Tibial artery (tissue), 4 donors: ENCODE data around the gene REXO1.
"Not testable (repeated sequence)": the region's sequence is repeated elsewhere in the genome, so short reads cannot be mapped to it uniquely, and the experiment has no call there.

Experiments
- DNase-seq, 2 donors: peaks; one replicate each; pipeline ENCODE4 v3.0.0-alpha.2; 2019
- H3K27ac ChIP-seq, 2 donors: fragments of 200-600 bp; sonication (generic) in 1 of 2; 1 replicate in 1 of 2; 2 replicates in 1 of 2; pipeline ENCODE4 v1.5.1; 2018 to 2019; ENCODE audit warnings: mild to moderate bottlenecking in 1 of 2
- H3K27me3 ChIP-seq, 2 donors: fragments of 200-600 bp; sonication (generic) in 1 of 2; one replicate each; pipeline versions ENCODE4 v1.5.1 to v1.6.0; 2016 to 2019
- H3K36me3 ChIP-seq, 3 donors: fragments of 200-600 bp; sonication (generic) in 2 of 3; one replicate each; pipeline ENCODE4 v1.5.1; 2016 to 2019; ENCODE audit warnings: mild to moderate bottlenecking in 2 of 3
- H3K4me1 ChIP-seq, 4 donors: fragments of 200-600 bp; sonication (generic) in 2 of 4; 1 replicate in 3 of 4; 2 replicates in 1 of 4; pipeline ENCODE4 v1.5.1; 2016 to 2019
- H3K4me3 ChIP-seq, 2 donors: fragments of 200-600 bp; sonication (generic) in 1 of 2; 1 replicate in 1 of 2; 2 replicates in 1 of 2; pipeline ENCODE4 v1.5.1; 2018 to 2019; ENCODE audit warnings: mild to moderate bottlenecking in 2 of 2
- H3K9me3 ChIP-seq, 3 donors: fragments of 200-600 bp; sonication (generic) in 1 of 3; one replicate each; pipeline ENCODE4 v1.5.1; 2016 to 2019
- intact Hi-C: fragments of 100-400 bp; cut with DNase I; formaldehyde crosslinking; loops from one replicate; pipeline ENCODE4 v1.15.0; 2023; ENCODE audit warnings: low total_unique reads
- TF ChIP-seq, protein P1 (sequence below), 2 experiments: fragments of 200-600 bp in 1 of 2; fragments of 450-650 bp in 1 of 2; IDR thresholded peaks; one replicate each; pipeline ENCODE4 v1.5.1; 2017 to 2019; ENCODE audit warnings: antibody characterized with exemption in 2 of 2, mild to moderate bottlenecking in 1 of 2, moderate library complexity in 1 of 2

REXO1 gene

GRCh38 chr19:1882786-1883692, 34.8 kb upstream of the REXO1 start:
- TF ChIP-seq, protein P1, sequence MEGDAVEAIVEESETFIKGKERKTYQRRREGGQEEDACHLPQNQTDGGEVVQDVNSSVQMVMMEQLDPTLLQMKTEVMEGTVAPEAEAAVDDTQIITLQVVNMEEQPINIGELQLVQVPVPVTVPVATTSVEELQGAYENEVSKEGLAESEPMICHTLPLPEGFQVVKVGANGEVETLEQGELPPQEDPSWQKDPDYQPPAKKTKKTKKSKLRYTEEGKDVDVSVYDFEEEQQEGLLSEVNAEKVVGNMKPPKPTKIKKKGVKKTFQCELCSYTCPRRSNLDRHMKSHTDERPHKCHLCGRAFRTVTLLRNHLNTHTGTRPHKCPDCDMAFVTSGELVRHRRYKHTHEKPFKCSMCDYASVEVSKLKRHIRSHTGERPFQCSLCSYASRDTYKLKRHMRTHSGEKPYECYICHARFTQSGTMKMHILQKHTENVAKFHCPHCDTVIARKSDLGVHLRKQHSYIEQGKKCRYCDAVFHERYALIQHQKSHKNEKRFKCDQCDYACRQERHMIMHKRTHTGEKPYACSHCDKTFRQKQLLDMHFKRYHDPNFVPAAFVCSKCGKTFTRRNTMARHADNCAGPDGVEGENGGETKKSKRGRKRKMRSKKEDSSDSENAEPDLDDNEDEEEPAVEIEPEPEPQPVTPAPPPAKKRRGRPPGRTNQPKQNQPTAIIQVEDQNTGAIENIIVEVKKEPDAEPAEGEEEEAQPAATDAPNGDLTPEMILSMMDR (IDR thresholded peaks at IDR 0.05), result no peak
- Histone ChIP-seq H3K36me3 (peaks cover 0 to 23% (median 0%) of the 10 kb centered on the region in 3 donors), H3K27me3 (no peaks in the 10 kb centered on the region), H3K27ac (no peak overlapping the region), H3K9me3 (no peaks in the 10 kb centered on the region), H3K4me1 (peaks cover 0 to 51% (median 36%) of the 10 kb centered on the region in 4 donors), H3K4me3 (peak overlapping the region in 1 of 2 donors; percentile 94)
- intact Hi-C loops, result no loop called here
- DNase-seq, result no peak

GRCh38 chr19:1882089-1882785, 34.0 kb upstream of the REXO1 start:
- DNase-seq, result no peak
- H3K36me3 ChIP-seq, result peaks cover 0 to 23% (median 0%) of the 10 kb centered on the region in 3 donors
- H3K27ac ChIP-seq, result no peak overlapping the region
- intact Hi-C loops, result no loop called here
- peaks cover 0 to 51% (median 36%) of the 10 kb centered on the region in 4 donors for H3K4me1 ChIP-seq
- H3K27me3 ChIP-seq, result no peaks in the 10 kb centered on the region
- TF ChIP-seq, protein P1 (IDR thresholded peaks at IDR 0.05), result no peak
- no peaks in the 10 kb centered on the region for H3K9me3 ChIP-seq
- H3K4me3 ChIP-seq, result no peak overlapping the region

- H3K4me3 ChIP-seq, result peak overlapping the region in 1 of 2 donors; percentile 14
- intact Hi-C loops, H3K27ac ChIP-seq, H3K27me3 ChIP-seq, H3K9me3 ChIP-seq, DNase-seq: not testable (repeated sequence)
- peaks cover 0 to 55% (median 39%) of the 10 kb centered on the region in 4 donors for H3K4me1 ChIP-seq
- H3K36me3 ChIP-seq, result peaks cover 0 to 23% (median 0%) of the 10 kb centered on the region in 3 donors
Measured at GRCh38 chr19:1881393-1882088, 33.3 kb upstream of the REXO1 start.

- Histone ChIP-seq H3K36me3 (peaks cover 0 to 23% (median 0%) of the 10 kb centered on the region in 3 donors), H3K27me3 (no peaks in the 10 kb centered on the region), H3K4me1 (peaks cover 0 to 56% (median 41%) of the 10 kb centered on the region in 4 donors), H3K9me3 (no peaks in the 10 kb centered on the region), H3K4me3 (peak overlapping the region in 1 of 2 donors; percentile 14), H3K27ac (no peak overlapping the region)
- no peak for DNase-seq
- intact Hi-C loops, result no loop called here
- TF ChIP-seq, protein P1 (IDR thresholded peaks at IDR 0.05), result no peak
Measured at GRCh38 chr19:1880611-1881392, 32.5 kb upstream of the REXO1 start.

DNA sequence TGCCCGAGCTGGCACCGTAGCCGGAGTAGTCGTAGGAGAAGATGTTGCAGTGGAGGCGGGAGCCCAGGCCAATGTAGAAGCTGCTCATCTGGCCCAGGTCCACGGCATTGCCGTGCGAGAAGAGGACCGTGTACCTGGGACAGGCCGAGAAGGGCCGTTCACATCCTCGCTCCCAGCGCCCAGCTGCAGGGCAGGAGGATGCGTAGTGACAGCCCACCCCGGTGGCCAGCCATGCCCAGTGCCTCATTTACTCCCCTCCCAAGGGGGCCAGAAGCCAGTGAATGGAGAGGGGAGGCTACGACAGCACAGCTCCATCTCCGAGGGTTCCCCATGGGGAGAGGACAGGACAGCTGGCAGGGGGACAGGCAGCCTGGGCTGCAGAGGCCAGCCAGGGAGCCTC, 31.7 kb upstream of the REXO1 start:
- H3K9me3 ChIP-seq, DNase-seq, intact Hi-C loops, H3K4me3 ChIP-seq, H3K27ac ChIP-seq, H3K27me3 ChIP-seq: not testable (repeated sequence)
- Histone ChIP-seq H3K36me3 (peaks cover 0 to 23% (median 0%) of the 10 kb centered on the region in 3 donors), H3K4me1 (peaks cover 0 to 58% (median 42%) of the 10 kb centered on the region in 4 donors)

DNA sequence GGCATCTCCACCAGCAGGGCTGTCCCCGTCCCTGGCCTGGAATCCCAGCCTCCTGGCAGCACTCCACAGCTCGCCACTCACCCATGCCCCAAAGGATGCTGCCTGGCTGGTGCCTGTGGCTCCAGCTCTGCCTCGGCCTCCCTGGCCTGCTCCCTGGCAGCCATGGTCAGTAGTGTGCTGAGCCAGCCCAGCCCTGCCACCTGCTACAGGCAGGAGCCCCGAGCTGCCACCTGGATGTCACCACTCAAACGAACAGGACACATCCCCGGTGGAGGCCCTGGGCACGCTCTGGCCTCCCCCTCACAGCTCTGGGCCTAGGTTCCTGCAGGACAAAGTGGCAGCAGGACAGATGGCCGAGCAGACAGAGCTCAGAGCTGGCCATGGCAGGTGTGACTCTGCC, 30.3 kb upstream of the REXO1 start:
- H3K27ac ChIP-seq, H3K27me3 ChIP-seq, DNase-seq, intact Hi-C loops, H3K9me3 ChIP-seq, H3K4me3 ChIP-seq: not testable (repeated sequence)
- Histone ChIP-seq H3K36me3 (peaks cover 0 to 23% (median 0%) of the 10 kb centered on the region in 3 donors), H3K4me1 (peaks cover 0 to 57% (median 43%) of the 10 kb centered on the region in 4 donors)

DNA sequence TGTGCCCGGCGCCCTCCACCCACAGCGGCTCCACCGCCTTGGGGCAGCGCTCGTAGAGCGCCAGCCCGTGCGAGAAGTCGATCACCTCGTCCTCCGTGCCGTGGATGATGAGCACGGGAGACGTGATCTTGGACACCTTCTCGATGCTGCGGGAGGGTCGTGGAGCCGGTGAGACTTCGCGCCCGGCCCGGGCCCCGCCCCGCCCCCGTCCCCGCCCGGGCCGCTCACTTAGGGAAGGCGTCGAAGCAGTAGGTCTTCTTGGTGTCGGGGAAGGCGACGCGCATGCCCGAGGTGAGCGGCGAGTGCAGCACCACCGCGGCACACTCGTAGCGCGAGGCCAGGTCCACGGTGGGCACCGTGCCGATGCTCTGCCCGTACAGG, 29.0 kb upstream of the REXO1 start:
- intact Hi-C loops, H3K27me3 ChIP-seq, H3K9me3 ChIP-seq, H3K4me3 ChIP-seq, H3K27ac ChIP-seq, DNase-seq: not testable (repeated sequence)
- H3K4me1 ChIP-seq, result peaks cover 0 to 57% (median 43%) of the 10 kb centered on the region in 4 donors
- H3K36me3 ChIP-seq, result peaks cover 0 to 23% (median 0%) of the 10 kb centered on the region in 3 donors

DNA sequence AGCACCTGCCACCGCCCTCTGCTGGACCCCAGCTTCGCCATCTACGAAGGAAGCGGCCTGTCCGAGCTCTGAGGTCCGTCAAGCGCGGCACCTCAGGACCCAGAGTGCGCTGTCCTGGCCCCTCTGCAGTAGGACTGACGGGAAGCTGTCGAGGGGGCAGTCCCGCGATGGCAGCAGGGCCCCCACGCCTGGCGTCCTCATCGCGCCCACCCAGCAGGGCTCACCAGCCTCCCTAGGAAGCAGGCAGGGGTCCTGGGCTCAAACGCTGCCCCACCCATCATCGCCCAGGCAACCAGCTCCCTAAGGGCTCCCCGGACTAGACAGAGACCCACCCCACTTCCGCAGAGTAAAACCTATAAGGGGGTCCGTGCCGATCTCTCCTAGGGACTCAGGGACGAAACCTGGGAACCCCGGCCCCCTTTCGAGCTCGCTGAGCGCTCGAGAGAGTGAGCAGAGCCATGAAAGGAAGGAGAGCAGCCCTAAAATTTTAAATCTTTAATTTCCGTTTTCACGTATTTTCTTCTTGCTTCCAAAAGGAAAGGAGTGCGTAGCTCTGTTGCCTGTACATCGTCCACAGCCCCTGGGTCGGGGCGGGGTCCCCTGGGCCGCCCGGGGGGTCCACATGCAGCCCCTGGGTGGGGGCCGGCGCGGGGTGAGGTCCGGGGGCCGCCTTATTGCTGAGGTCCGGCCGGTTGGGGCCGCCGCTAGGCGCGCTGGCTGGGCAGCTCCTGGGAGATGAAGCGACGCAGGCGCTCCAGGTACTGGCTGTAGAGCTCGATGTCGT, 28.4 kb upstream of the REXO1 start:
- peaks cover 0 to 23% (median 0%) of the 10 kb centered on the region in 3 donors for H3K36me3 ChIP-seq
- H3K4me1 ChIP-seq, result peaks cover 0 to 57% (median 38%) of the 10 kb centered on the region in 4 donors
- H3K9me3 ChIP-seq, DNase-seq, H3K27me3 ChIP-seq, intact Hi-C loops: not testable (repeated sequence)
- H3K27ac ChIP-seq, result peak overlapping the region; percentile 94 to 96
- H3K4me3 ChIP-seq, result peak overlapping the region; percentile 93 to 94
